Karpas-422 (cell line): ENCODE data around the gene ENOX1. TPM values are rescaled to one million over a fixed set of nuclear protein-coding genes. Genes with fewer than 3 reads are reported as not detected.

ENCODE experiments used
- DNase-seq: peaks from one replicate; pipeline ENCODE4 v3.0.0-alpha.2; 2015
- H2AFZ ChIP-seq: fragments of 200-600 bp; sonication (generic); 2 replicates; pipeline ENCODE4 v1.6.1; 2014; ENCODE audit warnings: antibody characterized with exemption, low read length, mixed read lengths
- H3K27ac ChIP-seq: fragments of 200-600 bp; sonication (generic); 2 replicates; pipeline ENCODE4 v1.5.1; 2014; ENCODE audit warnings: mild to moderate bottlenecking, low read length, moderate library complexity
- H3K27me3 ChIP-seq: fragments of 200-600 bp; sonication (generic); 2 replicates; pipeline ENCODE4 v1.6.1; 2014; ENCODE audit warnings: low read length, mixed read lengths
- H3K36me3 ChIP-seq: fragments of 200-600 bp; sonication (generic); 2 replicates; pipeline ENCODE4 v1.6.1; 2014; ENCODE audit warnings: low read length, mixed read lengths; ENCODE audit not compliant: insufficient read depth
- H3K4me1 ChIP-seq: fragments of 200-600 bp; sonication (generic); 2 replicates; pipeline ENCODE4 v1.6.1; 2014; ENCODE audit warnings: mild to moderate bottlenecking, low read length, mixed read lengths
- H3K4me2 ChIP-seq: fragments of 200-600 bp; sonication (generic); 2 replicates; pipeline ENCODE4 v1.6.1; 2014; ENCODE audit warnings: low read length, low read depth, mild to moderate bottlenecking; ENCODE audit not compliant: poor library complexity, severe bottlenecking
- H3K4me3 ChIP-seq: fragments of 200-600 bp; sonication (generic); 2 replicates; pipeline ENCODE4 v1.5.1; 2014; ENCODE audit warnings: mild to moderate bottlenecking, antibody characterized with exemption, low read length, mixed read lengths
- H3K79me2 ChIP-seq: fragments of 200-600 bp; sonication (generic); 2 replicates; pipeline ENCODE4 v1.6.1; 2014; ENCODE audit warnings: mild to moderate bottlenecking, low read length, mixed read lengths
- H3K9ac ChIP-seq: fragments of 200-600 bp; sonication (generic); 2 replicates; pipeline ENCODE4 v1.6.0; 2014; ENCODE audit warnings: low read length
- H3K9me2 ChIP-seq: fragments of 200-600 bp; sonication (generic), shearing (Covaris generic); replicated peaks from 2 replicates; pipeline ENCODE4 v1.6.0; 2014; ENCODE audit warnings: mild to moderate bottlenecking, low read length, moderate library complexity; ENCODE audit not compliant: insufficient read depth
- H3K9me3 ChIP-seq: fragments of 300-700, 200-600 bp; sonication (generic); 2 replicates; pipeline ENCODE4 v1.6.1; 2014; ENCODE audit warnings: low read length, mixed read lengths
- H4K20me1 ChIP-seq: fragments of 200-600 bp; sonication (generic); 2 replicates; pipeline ENCODE4 v1.6.1; 2014; ENCODE audit warnings: mild to moderate bottlenecking, antibody characterized with exemption, low read length, low read depth; ENCODE audit not compliant: insufficient read depth
- total RNA-seq: library from RNA; depleted of rRNA; stranded (reverse); fragments of >200 nt; shearing (Covaris generic); gene quantifications from 2 replicates; pipeline ENCODE4 v1.2.3, GENCODE V29; 2014; ENCODE audit warnings: low replicate concordance

ENOX1 gene
- total RNA-seq, 1 experiment from 2014 or later = not detected

- Histone ChIP-seq H2AFZ (no peak overlapping the region), H3K79me2 (no peaks in the 10 kb centered on the region)
These were observed 490.8 kb downstream of the ENOX1 start for GRCh38 chr13:43295825-43296564.

GRCh38 chr13:43295321-43295720 is 491.5 kb downstream of the ENOX1 start:
- Histone ChIP-seq H4K20me1 (no peaks in the 10 kb centered on the region), H3K9me2 (no peaks in the 10 kb centered on the region), H3K9ac (no peak overlapping the region), H3K36me3 (no peaks in the 10 kb centered on the region), H3K4me3 (no peak overlapping the region), H3K27ac (no peak overlapping the region), H3K4me1 (no peaks in the 10 kb centered on the region), H3K79me2 (no peaks in the 10 kb centered on the region), H3K4me2 (no peak overlapping the region), H3K27me3 (no peaks in the 10 kb centered on the region), H2AFZ (no peak overlapping the region), H3K9me3 (no peaks in the 10 kb centered on the region)
- no peak for DNase-seq

More at GRCh38 chr13:43295825-43296564, 490.8 kb downstream of the ENOX1 start:
- no peak overlapping the region for H3K9ac ChIP-seq
- DNase-seq = no peak
- no peak overlapping the region for H3K4me2 ChIP-seq
- H3K4me1 ChIP-seq = no peaks in the 10 kb centered on the region
- no peak overlapping the region for H3K4me3 ChIP-seq
- H3K9me2 ChIP-seq = no peaks in the 10 kb centered on the region
- H4K20me1 ChIP-seq = no peaks in the 10 kb centered on the region
- no peaks in the 10 kb centered on the region for H3K36me3 ChIP-seq
- H3K9me3 ChIP-seq = no peaks in the 10 kb centered on the region
- H3K27ac ChIP-seq = no peak overlapping the region
- no peaks in the 10 kb centered on the region for H3K27me3 ChIP-seq

GRCh38 chr13:43294412-43294811 is 492.4 kb downstream of the ENOX1 start:
- Histone ChIP-seq H3K9ac (no peak overlapping the region), H3K9me2 (no peaks in the 10 kb centered on the region), H3K4me2 (no peak overlapping the region), H3K79me2 (no peaks in the 10 kb centered on the region), H3K36me3 (no peaks in the 10 kb centered on the region), H3K27me3 (no peaks in the 10 kb centered on the region), H3K4me3 (no peak overlapping the region), H4K20me1 (no peaks in the 10 kb centered on the region), H2AFZ (no peak overlapping the region), H3K27ac (no peak overlapping the region), H3K9me3 (no peaks in the 10 kb centered on the region), H3K4me1 (no peaks in the 10 kb centered on the region)
- no peak for DNase-seq

GRCh38 chr13:43293986-43294385 is 492.8 kb downstream of the ENOX1 start:
- DNase-seq = no peak
- H3K4me1 ChIP-seq = no peaks in the 10 kb centered on the region
- no peaks in the 10 kb centered on the region for H3K79me2 ChIP-seq
- no peaks in the 10 kb centered on the region for H3K9me3 ChIP-seq
- H3K4me3 ChIP-seq = no peak overlapping the region
- H3K27ac ChIP-seq = no peak overlapping the region
- H3K27me3 ChIP-seq = no peaks in the 10 kb centered on the region
- H4K20me1 ChIP-seq = no peaks in the 10 kb centered on the region
- H3K36me3 ChIP-seq = no peaks in the 10 kb centered on the region
- H3K9ac ChIP-seq = no peak overlapping the region
- H2AFZ ChIP-seq = no peak overlapping the region
- no peak overlapping the region for H3K4me2 ChIP-seq
- no peaks in the 10 kb centered on the region for H3K9me2 ChIP-seq

GRCh38 chr13:43293561-43293960 is 493.2 kb downstream of the ENOX1 start:
- Histone ChIP-seq H3K27ac (no peak overlapping the region), H2AFZ (no peak overlapping the region)
- DNase-seq = no peak

GRCh38 chr13:43293008-43293407 is 493.8 kb downstream of the ENOX1 start:
- Histone ChIP-seq H3K4me2 (no peak overlapping the region), H3K36me3 (no peaks in the 10 kb centered on the region), H2AFZ (no peak overlapping the region), H3K79me2 (no peaks in the 10 kb centered on the region), H3K4me3 (no peak overlapping the region), H3K9me3 (no peaks in the 10 kb centered on the region), H3K27me3 (no peaks in the 10 kb centered on the region), H4K20me1 (no peaks in the 10 kb centered on the region), H3K4me1 (no peaks in the 10 kb centered on the region), H3K9me2 (no peaks in the 10 kb centered on the region), H3K9ac (no peak overlapping the region), H3K27ac (no peak overlapping the region)
- no peak for DNase-seq

More at GRCh38 chr13:43293561-43293960, 493.2 kb downstream of the ENOX1 start:
- no peak overlapping the region for H3K4me3 ChIP-seq
- no peak overlapping the region for H3K4me2 ChIP-seq
- no peaks in the 10 kb centered on the region for H3K4me1 ChIP-seq
- H4K20me1 ChIP-seq = no peaks in the 10 kb centered on the region
- no peaks in the 10 kb centered on the region for H3K9me3 ChIP-seq
- no peaks in the 10 kb centered on the region for H3K9me2 ChIP-seq
- no peak overlapping the region for H3K9ac ChIP-seq
- H3K36me3 ChIP-seq = no peaks in the 10 kb centered on the region
- no peaks in the 10 kb centered on the region for H3K27me3 ChIP-seq
- H3K79me2 ChIP-seq = no peaks in the 10 kb centered on the region

- Histone ChIP-seq H3K36me3 (no peaks in the 10 kb centered on the region), H3K9ac (no peak overlapping the region), H3K27ac (no peak overlapping the region), H2AFZ (no peak overlapping the region), H3K79me2 (no peaks in the 10 kb centered on the region), H3K9me2 (no peaks in the 10 kb centered on the region), H3K27me3 (no peaks in the 10 kb centered on the region), H3K9me3 (no peaks in the 10 kb centered on the region), H3K4me2 (no peak overlapping the region), H3K4me3 (no peak overlapping the region), H4K20me1 (no peaks in the 10 kb centered on the region), H3K4me1 (no peaks in the 10 kb centered on the region)
- no peak for DNase-seq
These were observed 495.3 kb downstream of the ENOX1 start for GRCh38 chr13:43291287-43292060.

GRCh38 chr13:43289470-43290255 is 497.1 kb downstream of the ENOX1 start:
- Histone ChIP-seq H3K27me3 (no peaks in the 10 kb centered on the region), H2AFZ (no peak overlapping the region), H3K9ac (no peak overlapping the region), H4K20me1 (no peaks in the 10 kb centered on the region), H3K4me1 (no peaks in the 10 kb centered on the region), H3K27ac (no peak overlapping the region), H3K4me3 (no peak overlapping the region), H3K9me2 (no peaks in the 10 kb centered on the region), H3K79me2 (no peaks in the 10 kb centered on the region), H3K36me3 (no peaks in the 10 kb centered on the region), H3K4me2 (no peak overlapping the region), H3K9me3 (no peaks in the 10 kb centered on the region)
- no peak for DNase-seq
